GM23248 (cell line): ENCODE data around the gene ZNF334.

Experiments used
- EZH2 ChIP-seq: fragments of 200-600 bp; sonication (generic); IDR thresholded peaks from 2 replicates; pipeline ENCODE4 v1.6.1; 2018; ENCODE audit warnings: antibody characterized with exemption, mild to moderate bottlenecking; ENCODE audit not compliant: insufficient read depth, poor library complexity, severe bottlenecking
- EZH2phosphoT487 ChIP-seq: fragments of 200-600 bp; sonication (generic); IDR thresholded peaks from 2 replicates; pipeline ENCODE4 v1.6.1; 2018; ENCODE audit warnings: antibody characterized with exemption, moderate library complexity, mild to moderate bottlenecking, low read depth; ENCODE audit not compliant: insufficient read depth

- TF ChIP-seq EZH2 (no peak), EZH2phosphoT487 (no peak)
Observed at GRCh38 chr20:46546298-46546697, 32.9 kb upstream of the ZNF334 start.
